ENCODE data around the gene NAAA.
"Not testable (repeated sequence)": the region's sequence is repeated elsewhere in the genome, so short reads cannot be mapped to it uniquely, and the experiment has no call there.

Gene NAAA

GRCh38 chr4:75916091-75916661 lies 24.6 kb downstream of the NAAA start:
- no peak for DNase-seq

DNA sequence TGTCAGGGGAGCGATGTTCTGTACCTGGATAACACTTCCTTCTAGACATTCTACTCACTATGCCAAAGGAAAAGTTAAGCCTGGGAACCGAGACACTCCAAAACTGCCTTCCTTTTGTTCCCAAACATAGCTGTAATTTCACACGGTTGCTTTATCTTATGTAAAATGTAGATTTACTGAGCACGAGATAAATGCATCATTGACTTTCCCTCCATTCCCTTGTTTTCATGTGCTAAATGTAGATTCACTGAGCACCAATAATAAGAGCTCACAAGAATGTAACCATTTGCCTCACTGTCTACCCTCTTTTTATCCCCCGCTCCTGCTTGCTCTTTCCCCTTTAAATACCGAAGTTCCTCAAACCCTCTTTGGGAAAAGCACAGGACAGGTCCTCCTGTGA lies 27.8 kb downstream of the NAAA start:
- DNase-seq: no peak

DNA sequence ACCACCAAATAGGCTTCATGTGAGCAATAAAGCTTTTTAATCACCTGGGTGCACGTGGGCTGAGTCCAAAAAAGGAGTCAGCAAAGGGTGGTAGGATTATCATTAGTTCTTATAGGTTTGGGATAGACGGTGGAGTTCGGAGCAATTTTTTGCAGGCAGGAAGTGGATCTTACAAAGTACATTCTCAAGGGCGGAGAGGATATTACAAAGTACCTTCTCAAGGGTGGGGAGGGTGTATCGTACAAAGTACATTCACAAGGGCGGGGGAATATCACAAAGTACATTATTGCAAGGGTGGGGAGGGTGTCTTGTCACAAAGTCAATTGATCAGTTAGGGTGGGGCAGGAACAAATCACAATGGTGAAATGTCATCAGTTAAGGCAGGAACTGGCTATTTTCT lies 30.0 kb downstream of the NAAA start:
- DNase-seq: not testable (repeated sequence)

DNA sequence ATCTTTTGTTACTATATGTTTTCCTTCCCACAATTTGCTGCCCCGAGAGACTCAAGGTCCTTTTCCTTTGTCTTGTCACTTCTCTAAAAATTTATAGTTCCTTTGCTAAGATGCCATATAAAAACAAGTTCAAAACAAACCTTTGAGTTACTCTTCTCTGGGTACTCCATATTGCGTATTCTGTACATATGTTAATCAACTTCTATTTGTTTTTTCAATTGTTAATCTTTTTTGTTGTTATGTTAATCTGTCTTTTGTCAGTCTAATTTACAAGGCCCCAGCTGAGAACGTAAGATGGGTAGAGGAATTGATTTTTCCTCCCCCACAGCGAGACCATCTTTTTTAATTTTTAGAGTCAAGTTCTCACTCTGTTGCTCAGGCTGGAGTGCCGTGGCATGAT lies 31.4 kb downstream of the NAAA start:
- DNase-seq: no peak

DNA sequence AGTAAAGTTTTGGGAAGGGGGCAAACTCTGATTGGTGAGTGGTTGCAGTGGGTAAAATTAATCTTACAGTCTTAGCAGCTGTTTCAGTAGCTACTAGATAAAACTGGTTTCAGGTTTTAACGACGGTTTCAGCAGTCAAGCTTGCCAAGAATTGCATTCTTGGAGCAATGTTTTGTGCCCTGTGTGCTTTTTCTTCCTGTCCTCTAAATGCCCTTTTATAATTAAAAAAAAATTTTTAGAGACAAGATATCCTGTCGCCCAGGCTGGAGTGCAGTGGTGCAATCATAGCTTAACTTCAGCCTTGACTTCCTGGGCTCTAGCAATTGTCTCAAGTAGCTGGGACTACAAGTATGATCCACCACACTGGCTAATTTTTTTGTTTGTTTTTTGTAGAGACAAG lies 32.3 kb downstream of the NAAA start:
- DNase-seq: no peak

DNA sequence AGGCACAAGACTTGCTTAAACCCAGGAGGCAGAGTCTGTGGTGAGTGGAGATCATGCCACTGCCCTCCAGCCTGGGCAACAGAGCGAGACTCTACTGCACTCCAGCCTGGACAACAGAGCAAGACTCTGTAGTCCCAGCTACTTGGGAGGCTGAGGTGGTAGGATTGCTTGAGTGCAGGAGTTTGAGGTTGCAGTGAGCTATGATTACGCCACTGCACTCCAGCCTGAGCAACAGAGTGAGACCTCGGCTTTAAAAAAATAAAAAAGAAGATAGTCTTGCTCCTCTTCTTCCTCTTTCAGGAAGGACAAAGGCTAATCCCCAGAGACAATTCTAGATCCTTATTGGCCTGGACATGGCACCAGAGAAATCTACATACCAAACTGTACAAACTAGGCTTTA lies 32.8 kb downstream of the NAAA start:
- DNase-seq: no peak

DNA sequence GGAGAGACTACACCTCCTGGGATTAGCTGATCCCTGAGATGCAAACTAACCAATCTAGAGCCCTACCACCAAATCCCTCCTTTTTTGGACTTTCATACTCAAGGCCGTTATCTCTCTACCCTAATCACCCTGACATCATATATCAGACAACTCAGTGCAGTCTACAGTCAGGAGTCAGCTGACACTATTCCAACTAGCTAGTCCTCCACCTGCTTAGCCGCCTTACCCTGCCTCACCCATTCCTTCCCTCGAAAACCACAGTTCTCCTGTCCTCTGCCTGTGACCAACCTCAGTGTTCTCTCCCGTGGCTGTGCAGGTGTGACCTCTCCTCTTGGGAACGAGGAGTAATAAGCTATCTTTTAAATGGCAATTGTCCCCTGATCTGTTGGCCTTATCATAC lies 36.7 kb downstream of the NAAA start:
- no peak for DNase-seq

GRCh38 chr4:75902352-75902751 lies 38.5 kb downstream of the NAAA start, which contains the start of gene PPEF2:
PPEF2 (minus strand) TSS chr4:75902452; CDS start chr4:75896325, 6,127 bp downstream.
- DNase-seq: no peak

- no peak for DNase-seq
Measured at GRCh38 chr4:75898536-75898935, 42.3 kb downstream of the NAAA start.

- DNase-seq: no peak
Measured at GRCh38 chr4:75895744-75896314, 45.0 kb downstream of the NAAA start.

- no peak for DNase-seq
Measured at GRCh38 chr4:75892508-75892907, 48.3 kb downstream of the NAAA start.

DNA sequence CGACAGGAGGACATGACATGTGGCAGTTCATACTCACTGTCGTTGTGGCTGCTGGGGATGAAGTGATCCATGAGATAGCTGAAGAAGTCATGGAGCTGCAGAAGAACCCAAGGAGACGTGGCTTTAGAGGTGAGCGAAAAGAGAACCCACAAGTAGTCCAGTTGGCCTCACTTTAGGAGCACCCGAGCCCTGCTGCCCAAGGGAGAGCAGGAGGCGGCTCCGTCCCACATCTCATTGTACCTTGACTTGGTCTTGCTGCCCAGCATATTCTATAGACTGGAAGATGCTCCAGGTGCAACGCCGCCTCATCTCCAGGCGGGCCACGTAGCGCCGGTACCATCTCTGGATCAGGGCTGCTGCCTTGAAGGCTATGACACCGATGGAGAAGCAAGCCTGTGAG lies 49.2 kb downstream of the NAAA start:
- no peak for DNase-seq

DNA sequence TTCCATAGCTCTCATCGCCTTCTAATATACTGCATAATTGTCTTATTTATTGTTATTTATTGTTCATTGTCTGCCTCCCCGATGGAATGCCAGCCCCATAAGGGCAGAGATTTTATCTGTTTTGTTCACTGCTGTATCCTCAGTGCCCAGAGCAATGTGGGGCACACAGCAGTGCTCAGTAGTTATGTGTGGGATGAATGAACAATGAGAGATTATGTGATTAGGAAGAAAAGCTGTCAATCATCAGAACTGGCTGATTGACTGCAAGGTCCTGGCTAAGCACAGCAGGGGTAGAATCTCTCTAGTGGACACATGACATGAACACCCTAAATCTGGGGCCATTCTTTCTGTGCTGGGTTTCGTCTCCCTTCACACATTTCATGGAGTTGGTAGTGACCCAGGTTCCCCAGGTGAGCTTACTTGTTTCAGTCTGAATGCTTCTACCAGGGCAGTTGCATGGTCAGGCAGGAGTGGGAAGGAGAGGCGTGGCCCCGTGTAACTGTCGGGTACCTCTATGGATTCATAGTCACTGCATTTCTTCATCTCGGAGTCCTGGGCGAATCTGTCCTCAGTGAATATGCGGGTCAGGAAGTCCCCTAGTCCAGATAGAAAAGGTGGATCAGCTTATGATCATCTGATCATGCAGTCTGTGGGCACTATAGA lies 51.1 kb downstream of the NAAA start:
- DNase-seq: no peak

GRCh38 chr4:75886104-75886503 lies 54.7 kb downstream of the NAAA start:
- no peak for DNase-seq

DNA sequence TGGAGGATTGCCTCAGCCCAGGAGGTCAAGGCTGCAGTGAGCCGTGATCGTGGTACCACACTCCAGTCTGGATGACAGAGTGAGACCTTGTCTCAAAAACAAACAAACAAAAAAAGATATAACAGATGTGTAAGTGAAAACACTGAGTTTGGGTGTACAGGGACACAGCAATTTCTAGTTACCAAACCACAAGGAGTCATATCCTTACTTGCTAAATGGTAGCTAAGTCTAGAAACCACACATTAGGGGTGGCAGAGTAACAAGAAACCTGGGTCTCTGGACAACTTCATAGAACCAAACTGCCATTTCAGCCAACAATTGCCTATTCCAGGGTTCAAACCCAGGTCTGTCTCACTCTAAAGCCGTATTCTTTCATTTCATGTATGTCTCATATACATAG lies 59.3 kb downstream of the NAAA start:
- DNase-seq: no peak

DNA sequence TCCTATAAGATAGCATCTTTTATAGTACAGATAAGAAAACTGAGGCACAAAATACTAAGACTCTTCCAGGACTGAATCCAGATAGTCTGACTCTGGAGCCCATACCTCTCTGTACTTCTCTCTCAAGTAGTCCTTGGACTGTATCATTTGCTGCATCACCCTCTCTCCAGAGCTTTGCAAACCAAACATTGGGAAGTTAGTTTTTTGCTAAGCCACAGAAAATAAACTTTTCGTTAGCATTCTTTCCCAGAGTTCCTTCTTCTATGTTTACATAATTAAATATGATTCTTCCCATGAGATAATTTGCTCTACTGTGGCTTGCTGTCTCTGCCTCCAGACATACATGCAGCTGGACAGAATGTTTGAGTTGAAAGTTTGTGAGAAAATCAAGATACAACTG lies 60.5 kb downstream of the NAAA start:
- no peak for DNase-seq

DNA sequence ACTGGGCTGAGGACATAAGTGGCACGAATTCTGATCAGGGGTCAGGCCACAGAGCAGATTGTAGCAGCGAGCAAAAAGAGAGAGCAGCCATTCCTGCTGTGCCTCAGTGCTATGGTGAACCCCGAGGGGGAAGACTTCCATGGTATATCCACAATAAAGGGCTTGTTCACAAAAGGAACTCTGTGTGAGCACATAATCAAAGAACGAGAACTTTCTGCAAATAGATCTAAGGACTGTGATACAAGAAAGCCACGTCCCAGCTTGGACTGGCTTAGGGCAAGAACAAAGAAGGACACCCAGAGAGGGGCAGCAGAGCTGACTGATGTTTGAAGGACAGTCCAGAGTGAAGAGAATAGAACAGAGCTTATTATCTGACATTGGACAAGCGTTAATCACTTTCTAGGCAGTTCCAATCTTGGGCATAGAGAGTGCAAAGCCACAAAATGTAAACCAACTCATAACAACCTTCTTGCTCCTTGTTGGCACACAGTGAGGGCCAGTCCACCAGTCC lies 62.5 kb downstream of the NAAA start:
- no peak for DNase-seq

- DNase-seq: no peak
Measured at GRCh38 chr4:75876218-75876617, 64.6 kb downstream of the NAAA start.

GRCh38 chr4:75869100-75869499 lies 71.7 kb downstream of the NAAA start:
- no peak for DNase-seq

DNA sequence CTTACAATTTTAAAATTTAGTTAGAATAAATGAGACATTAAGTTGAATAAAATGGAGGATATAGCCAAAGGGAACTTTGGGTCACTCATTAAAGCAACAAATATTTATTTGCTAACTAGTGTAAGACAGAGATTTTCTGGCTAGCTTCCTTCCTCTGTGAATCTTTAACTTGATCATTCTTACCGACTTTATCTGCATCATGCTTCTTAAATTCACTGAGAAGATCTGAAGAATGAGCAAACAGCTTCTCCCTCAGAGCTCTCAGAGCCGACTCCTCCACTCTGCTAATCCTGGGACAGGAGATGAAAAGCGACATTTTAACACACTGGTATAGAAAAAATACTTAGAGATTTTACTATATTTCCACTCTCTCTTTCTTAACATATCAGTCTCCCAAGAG lies 73.7 kb downstream of the NAAA start:
- DNase-seq: no peak

Data from activated CD8-positive, alpha-beta memory T cell treated with anti-CD3 and anti-CD28 coated beads, Interleukin-2, amount 50 U/mL, for 4 hours (primary cell).